HepG2 (cell line): ENCODE measurements around the gene SIK3. TPM values are rescaled to one million over a fixed set of nuclear protein-coding genes. Genes with fewer than 3 reads are reported as not detected.

ENCODE experiments used
- ARID4A ChIP-seq: sonication (generic); formaldehyde crosslinking; IDR thresholded peaks from 2 replicates; pipeline ENCODE4 v1.5.0; 2020; ENCODE audit warnings: mild to moderate bottlenecking, missing genetic modification reagents, borderline replicate concordance
- CAMTA2 ChIP-seq: sonication (generic); formaldehyde crosslinking; IDR thresholded peaks from 2 replicates; pipeline ENCODE4 v1.4.0; 2020; ENCODE audit warnings: mild to moderate bottlenecking, missing genetic modification reagents, borderline replicate concordance
- CBX1 ChIP-seq: IDR thresholded peaks from one replicate; pipeline ENCODE4 v1.6.1; 2016; ENCODE audit warnings: antibody characterized with exemption, low read depth
- KLF16 ChIP-seq, 2 experiments: sonication (generic) in 1 of 2; formaldehyde crosslinking in 1 of 2; IDR thresholded peaks; 2 replicates each; pipeline versions ENCODE4 v1.6.1 to v1.8.0; 2016 to 2023; ENCODE audit warnings: missing genetic modification reagents in 2 of 2, missing compliant biosample characterization in 1 of 2
- NAIF1 ChIP-seq: sonication (generic); formaldehyde crosslinking; IDR thresholded peaks from 2 replicates; pipeline ENCODE4 v1.5.0; 2020; ENCODE audit warnings: mild to moderate bottlenecking, missing genetic modification reagents, borderline replicate concordance
- RBM22 ChIP-seq: fragments of 200-400 bp; formaldehyde crosslinking; optimal IDR thresholded peaks from 2 replicates; pipeline ENCODE3; 2017; ENCODE audit warnings: mild to moderate bottlenecking, low read length, moderate library complexity
- SMC3 ChIP-seq: IDR thresholded peaks from 2 replicates; pipeline ENCODE4 v1.6.1; 2011; ENCODE audit warnings: low read length, improper control_type of control experiment
- THAP8 ChIP-seq: sonication (generic); formaldehyde crosslinking; IDR thresholded peaks from 2 replicates; pipeline ENCODE4 v1.5.1; 2020; ENCODE audit warnings: missing genetic modification reagents, mild to moderate bottlenecking, borderline replicate concordance
- TP53 ChIP-seq: sonication (generic); formaldehyde crosslinking; conservative IDR thresholded peaks from 2 replicates; pipeline ENCODE4 v1.4.0; 2020; ENCODE audit warnings: missing genetic modification reagents
- ZBTB21 ChIP-seq: sonication (generic); formaldehyde crosslinking; IDR thresholded peaks from 2 replicates; pipeline ENCODE4 v1.4.0; 2020; ENCODE audit warnings: missing genetic modification reagents
- ZBTB25 ChIP-seq: IDR thresholded peaks from 2 replicates; pipeline ENCODE4 v1.6.1; 2018; ENCODE audit warnings: missing genetic modification reagents
- ZBTB3 ChIP-seq: sonication (generic); formaldehyde crosslinking; IDR thresholded peaks from 2 replicates; pipeline ENCODE4 v1.4.0; 2020; ENCODE audit warnings: low read depth, mild to moderate bottlenecking, moderate library complexity, missing genetic modification reagents, borderline replicate concordance
- ZFP41 ChIP-seq: sonication (generic); formaldehyde crosslinking; IDR thresholded peaks from 2 replicates; pipeline ENCODE4 v1.4.0; 2020; ENCODE audit warnings: mild to moderate bottlenecking, missing genetic modification reagents, borderline replicate concordance
- ZMYM3 ChIP-seq: sonication (generic); formaldehyde crosslinking; IDR thresholded peaks from 2 replicates; pipeline ENCODE4 v1.5.1; 2020; ENCODE audit warnings: mild to moderate bottlenecking, missing genetic modification reagents
- ZNF333 ChIP-seq: sonication (generic); formaldehyde crosslinking; IDR thresholded peaks from 2 replicates; pipeline ENCODE4 v1.4.0; 2020; ENCODE audit warnings: mild to moderate bottlenecking, missing genetic modification reagents, borderline replicate concordance
- ZNF460 ChIP-seq: sonication (generic); formaldehyde crosslinking; IDR thresholded peaks from 2 replicates; pipeline ENCODE4 v1.5.1; 2020; ENCODE audit warnings: missing genetic modification reagents, mild to moderate bottlenecking, borderline replicate concordance
- ZNF740 ChIP-seq: sonication (generic); formaldehyde crosslinking; IDR thresholded peaks from 2 replicates; pipeline ENCODE4 v1.4.0; 2020; ENCODE audit warnings: missing genetic modification reagents
- ZNF800 ChIP-seq: sonication (generic); formaldehyde crosslinking; IDR thresholded peaks from 2 replicates; pipeline ENCODE4 v1.4.0; 2020; ENCODE audit warnings: missing genetic modification reagents
- polyA plus RNA-seq, 8 experiments: library from polyadenylated mRNA; depleted of rRNA in 3 of 8; stranded (reverse) in 7 of 8; unstranded in 1 of 8; fragments of >200 nt; fragmentation: Illumina TruSeq in 4 of 8; extraction: Trizol in 4 of 8; gene quantifications; 2 replicates each; pipeline versions ENCODE4 v1.2.1 to v1.2.3, GENCODE V29; 2011 to 2016; ENCODE audit warnings: low read depth in 4 of 8, missing spikeins in 1 of 8, mixed read lengths in 1 of 8; ENCODE audit not compliant: insufficient read depth in 1 of 8
- total RNA-seq, 5 experiments: library from RNA; depleted of rRNA; stranded (reverse); fragments of >200 nt; fragmentation: Illumina TruSeq; extraction: Trizol; gene quantifications; 2 replicates each; pipeline ENCODE4 v1.2.3, GENCODE V29; 2016; ENCODE audit warnings: low read depth in 1 of 5

The SIK3 gene
- total and polyA plus RNA-seq, 2 of the 13 experiments (the other 11 are each of a cell fraction or from before 2014, with no cell fraction given): 5.7 to 9.8 TPM

- TF ChIP-seq ZMYM3 (CRISPR knock-in tag): peak; percentile 27; the same call in 1 of the 2 replicates
- TF ChIP-seq ZFP41 (CRISPR knock-in tag): no peak
- no peak for TF ChIP-seq ZNF740 (CRISPR knock-in tag)
- no peak for TF ChIP-seq ZBTB21 (CRISPR knock-in tag)
- no peak for TF ChIP-seq ZNF800
- TF ChIP-seq THAP8: no peak
- no peak for TF ChIP-seq CAMTA2 (CRISPR knock-in tag)
- no peak for TF ChIP-seq NAIF1 (CRISPR knock-in tag)
- no peak for TF ChIP-seq ZBTB3 (CRISPR knock-in tag)
- peak; percentile 81; the same call in 1 of the 2 replicates for TF ChIP-seq ZNF460 (CRISPR knock-in tag)
- no peak for TF ChIP-seq CBX1
- TF ChIP-seq SMC3: no peak
- TF ChIP-seq TP53 (CRISPR knock-in tag): no peak
- no peak for TF ChIP-seq ZNF333 (CRISPR knock-in tag)
- TF ChIP-seq KLF16 (CRISPR knock-in tag; IDR thresholded peaks at IDR 0.05): no peak
- TF ChIP-seq RBM22: peak; percentile 19
- TF ChIP-seq ARID4A (CRISPR knock-in tag): no peak
- no peak for TF ChIP-seq ZBTB25
Observed at GRCh38 chr11:117091753-117092477, 6.3 kb downstream of the SIK3 start (continued).
